Prostate gland (tissue), 2 donors: Measurements from ENCODE around the gene MAML2.

Source experiments
- POLR2A ChIP-seq: fragments of 450-650 bp; IDR thresholded peaks from one replicate; pipeline ENCODE4 v1.6.1; 2016; ENCODE audit warnings: antibody characterized with exemption, mild to moderate bottlenecking
- POLR2AphosphoS5 ChIP-seq: sonication (generic); formaldehyde crosslinking; IDR thresholded peaks from one replicate; pipeline ENCODE4 v1.6.1; 2017; ENCODE audit warnings: antibody characterized with exemption
- TF ChIP-seq, protein P1 (sequence below), 4 experiments: fragments of 200-600 bp in 2 of 4; fragments of 450-650 bp in 2 of 4; sonication (generic) in 2 of 4; IDR thresholded peaks; 1 replicate in 3 of 4; 2 replicates in 1 of 4; pipeline ENCODE4 v1.5.1; 2016 to 2019; ENCODE audit warnings: antibody characterized with exemption in 4 of 4, mild to moderate bottlenecking in 2 of 4, moderate library complexity in 2 of 4

GRCh38 chr11:95961758-95962157 lies 381.2 kb downstream of the MAML2 start:
- TF ChIP-seq, protein P1, sequence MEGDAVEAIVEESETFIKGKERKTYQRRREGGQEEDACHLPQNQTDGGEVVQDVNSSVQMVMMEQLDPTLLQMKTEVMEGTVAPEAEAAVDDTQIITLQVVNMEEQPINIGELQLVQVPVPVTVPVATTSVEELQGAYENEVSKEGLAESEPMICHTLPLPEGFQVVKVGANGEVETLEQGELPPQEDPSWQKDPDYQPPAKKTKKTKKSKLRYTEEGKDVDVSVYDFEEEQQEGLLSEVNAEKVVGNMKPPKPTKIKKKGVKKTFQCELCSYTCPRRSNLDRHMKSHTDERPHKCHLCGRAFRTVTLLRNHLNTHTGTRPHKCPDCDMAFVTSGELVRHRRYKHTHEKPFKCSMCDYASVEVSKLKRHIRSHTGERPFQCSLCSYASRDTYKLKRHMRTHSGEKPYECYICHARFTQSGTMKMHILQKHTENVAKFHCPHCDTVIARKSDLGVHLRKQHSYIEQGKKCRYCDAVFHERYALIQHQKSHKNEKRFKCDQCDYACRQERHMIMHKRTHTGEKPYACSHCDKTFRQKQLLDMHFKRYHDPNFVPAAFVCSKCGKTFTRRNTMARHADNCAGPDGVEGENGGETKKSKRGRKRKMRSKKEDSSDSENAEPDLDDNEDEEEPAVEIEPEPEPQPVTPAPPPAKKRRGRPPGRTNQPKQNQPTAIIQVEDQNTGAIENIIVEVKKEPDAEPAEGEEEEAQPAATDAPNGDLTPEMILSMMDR (IDR thresholded peaks at IDR 0.05), result no peak
- TF ChIP-seq POLR2AphosphoS5 (no peak), POLR2A (no peak)
